GM12872 (cell line): ENCODE measurements around the gene CDCA5.

Experiments
- CTCF ChIP-seq: IDR thresholded peaks from 3 replicates; pipeline ENCODE4 v1.5.1; 2011; ENCODE audit warnings: low read depth, mild to moderate bottlenecking, low read length, moderate library complexity; ENCODE audit not compliant: insufficient read depth

CDCA5 gene

GRCh38 chr11:65095427-65095826, 11.6 kb upstream of the CDCA5 start:
- TF ChIP-seq CTCF = no peak

GRCh38 chr11:65090628-65091027, 6.8 kb upstream of the CDCA5 start:
- TF ChIP-seq CTCF = no peak

- TF ChIP-seq CTCF = no peak
Observed at GRCh38 chr11:65089621-65090020, 5.8 kb upstream of the CDCA5 start.

- no peak for TF ChIP-seq CTCF
Observed at GRCh38 chr11:65087827-65088226, 4.0 kb upstream of the CDCA5 start.

GRCh38 chr11:65087216-65087615, 3.4 kb upstream of the CDCA5 start:
- no peak for TF ChIP-seq CTCF

GRCh38 chr11:65086809-65087208, 3.0 kb upstream of the CDCA5 start:
- no peak for TF ChIP-seq CTCF

GRCh38 chr11:65085446-65085845, 1.6 kb upstream of the CDCA5 start:
- no peak for TF ChIP-seq CTCF
